HG03342 (cell line): Measurements from ENCODE around the gene PPM1H.
"Not testable (repeated sequence)": the region's sequence is repeated elsewhere in the genome, so short reads cannot be mapped to it uniquely, and the experiment has no call there.

ENCODE experiments used
- ATAC-seq: cut with Tn5 transposase; IDR thresholded peaks from one replicate; pipeline ENCODE4 v1.9.1; 2021; ENCODE audit warnings: mild to moderate bottlenecking, moderate library complexity; ENCODE audit not compliant: unreplicated experiment

Gene PPM1H

DNA sequence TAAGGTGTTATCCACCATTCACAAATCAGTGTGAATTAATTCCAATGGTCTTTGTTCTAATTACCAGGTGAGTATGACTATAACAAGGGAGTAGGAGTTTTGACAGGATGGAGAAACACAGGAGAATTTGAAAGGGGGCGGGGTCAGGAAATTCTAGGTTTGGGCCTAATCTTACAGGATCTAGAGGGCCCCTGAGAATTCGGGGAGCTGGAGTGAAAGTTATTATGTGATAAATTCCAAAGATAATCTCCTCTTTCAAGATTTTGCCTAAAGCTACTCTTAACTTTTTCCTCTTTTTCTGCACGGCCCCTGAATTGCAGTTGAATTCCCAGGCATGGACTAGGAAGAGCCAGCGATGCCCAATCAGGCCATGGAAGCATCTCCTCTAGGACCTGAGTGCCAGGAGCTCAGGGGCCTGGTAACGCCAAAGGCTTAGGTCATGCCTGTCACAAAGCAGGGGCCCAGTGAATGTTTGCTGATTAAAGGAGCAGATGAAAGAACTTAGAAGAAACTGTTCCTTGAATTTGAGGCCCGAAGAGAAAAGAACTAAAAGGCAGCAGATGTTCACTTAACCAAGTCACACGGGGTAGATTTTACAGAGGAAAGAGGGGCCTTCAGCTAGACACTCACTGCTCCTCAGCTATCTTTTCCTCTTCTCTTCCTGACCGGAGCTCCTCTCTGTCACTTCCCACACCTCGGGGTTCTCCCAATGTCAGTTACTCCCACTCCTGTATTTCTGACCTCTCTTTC, 195.5 kb downstream of the PPM1H start:
- ATAC-seq, result no peak

DNA sequence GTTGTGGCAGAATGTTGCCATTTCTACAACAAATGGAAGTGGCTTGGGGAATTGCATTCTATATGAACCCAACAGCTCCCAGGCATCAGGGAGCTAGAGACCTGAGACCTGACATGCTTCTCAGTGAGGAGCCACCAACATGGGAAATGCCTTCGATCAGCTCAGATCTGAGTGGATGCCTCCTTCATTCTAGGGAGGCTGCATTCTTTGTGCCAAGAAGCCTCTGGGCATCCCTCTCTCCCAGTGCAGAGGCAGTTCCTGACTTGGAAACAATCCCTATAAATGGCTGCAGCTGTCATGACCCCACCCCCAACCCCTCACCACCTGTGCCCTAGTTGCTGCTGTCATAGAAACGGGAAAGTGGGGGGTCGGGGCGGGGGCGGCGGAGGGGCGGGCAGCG, 196.3 kb downstream of the PPM1H start:
- no peak for ATAC-seq

DNA sequence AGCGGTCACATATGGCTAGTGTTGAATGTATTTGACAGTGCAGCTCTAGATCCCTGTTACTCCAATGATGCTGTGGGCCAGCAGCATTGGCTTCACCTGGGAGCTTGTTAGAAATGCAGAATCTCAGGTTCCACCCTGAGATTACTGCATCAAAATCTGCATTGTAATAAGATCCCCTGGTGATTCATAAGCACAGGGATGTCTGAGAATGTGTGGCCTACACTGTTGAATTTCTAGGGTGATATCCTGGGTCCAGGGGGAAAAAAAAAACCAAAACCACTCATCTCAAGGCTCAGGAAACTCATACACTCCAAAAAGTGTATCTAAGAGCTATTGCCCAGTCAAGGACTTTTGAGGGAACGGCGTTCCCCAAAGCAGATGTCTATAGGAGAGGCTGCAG, 196.8 kb downstream of the PPM1H start:
- ATAC-seq, result no peak

DNA sequence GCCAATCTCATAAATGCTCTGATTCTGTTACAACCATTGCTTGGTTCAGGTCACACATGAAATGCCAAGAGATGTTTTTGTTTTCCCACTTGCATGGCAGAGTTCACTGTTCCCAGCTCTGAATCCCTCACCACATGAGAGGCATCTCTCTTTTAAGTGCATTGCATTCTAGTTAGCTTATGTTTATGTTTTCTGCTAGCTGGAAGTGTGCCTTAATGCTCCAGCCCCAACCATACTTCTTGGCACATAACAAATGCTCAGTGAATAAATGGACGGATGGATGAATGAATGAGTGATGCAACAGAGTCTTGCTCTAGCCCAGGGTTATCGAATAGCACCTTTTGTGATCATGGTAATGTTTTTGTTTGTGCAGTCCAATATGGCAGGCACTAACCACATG, 197.3 kb downstream of the PPM1H start:
- no peak for ATAC-seq

DNA sequence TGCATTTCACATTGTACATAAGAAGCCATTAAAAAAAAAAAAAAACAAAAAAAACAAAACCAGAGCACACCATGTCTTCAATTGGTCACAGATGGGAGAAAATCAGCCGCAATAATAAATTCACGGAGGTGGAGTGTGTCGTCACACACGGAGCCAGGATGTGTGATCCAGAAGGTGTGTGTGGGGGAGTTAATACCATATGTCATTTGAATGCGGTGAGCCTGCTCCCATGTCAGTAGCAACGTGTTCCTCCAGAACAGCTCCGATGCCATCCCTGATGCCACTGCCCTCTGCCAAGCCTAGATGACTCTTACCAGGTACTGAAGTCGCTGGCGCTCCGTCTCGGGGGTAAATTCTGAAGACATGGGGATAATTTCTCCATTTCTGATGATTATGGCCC, 197.8 kb downstream of the PPM1H start:
- no peak for ATAC-seq

DNA sequence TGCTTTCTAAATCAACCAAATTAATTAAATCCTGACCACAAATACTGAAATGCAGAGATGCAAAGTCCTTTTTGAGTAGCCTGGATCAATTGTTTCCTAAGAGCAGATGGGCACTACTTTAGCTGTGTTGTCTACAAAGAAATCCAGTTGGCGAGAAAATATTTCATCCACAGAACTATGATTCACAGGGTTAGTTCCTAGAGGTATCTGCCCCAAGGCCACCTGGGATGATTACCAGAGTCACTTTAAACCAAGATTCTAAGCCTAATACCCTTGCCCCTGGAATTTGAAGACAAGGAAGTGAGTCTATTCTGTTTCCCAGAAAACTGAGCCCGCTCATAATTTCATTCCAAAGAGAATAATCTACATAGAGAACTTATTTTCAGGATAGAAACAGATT, 198.4 kb downstream of the PPM1H start:
- no peak for ATAC-seq

DNA sequence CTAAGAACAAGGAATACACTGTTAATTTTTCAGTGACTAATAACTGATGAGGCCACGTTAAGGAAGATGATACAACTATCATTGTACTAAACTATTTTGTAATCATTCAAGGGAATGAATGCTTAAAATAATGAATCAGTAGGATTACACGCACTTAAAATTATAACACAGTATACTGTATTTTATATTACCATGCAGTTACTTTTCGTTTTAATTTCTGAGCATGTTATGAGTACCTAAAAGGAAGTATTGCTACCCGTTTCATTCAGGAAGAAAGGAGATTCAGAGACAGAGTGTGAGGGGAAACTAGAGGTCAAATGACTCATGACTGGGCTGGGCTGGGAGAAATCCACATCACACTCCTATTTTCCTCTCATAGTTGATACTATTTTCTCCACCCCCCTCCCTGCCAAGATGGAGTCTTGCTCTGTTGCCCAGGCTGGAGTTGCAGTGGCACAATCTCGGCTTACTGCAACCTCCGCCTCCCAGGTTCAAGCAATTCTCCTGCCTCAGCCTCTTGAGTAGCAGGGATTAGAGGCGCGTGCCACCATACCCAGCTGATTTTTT, 202.0 kb downstream of the PPM1H start:
- ATAC-seq, result no peak

DNA sequence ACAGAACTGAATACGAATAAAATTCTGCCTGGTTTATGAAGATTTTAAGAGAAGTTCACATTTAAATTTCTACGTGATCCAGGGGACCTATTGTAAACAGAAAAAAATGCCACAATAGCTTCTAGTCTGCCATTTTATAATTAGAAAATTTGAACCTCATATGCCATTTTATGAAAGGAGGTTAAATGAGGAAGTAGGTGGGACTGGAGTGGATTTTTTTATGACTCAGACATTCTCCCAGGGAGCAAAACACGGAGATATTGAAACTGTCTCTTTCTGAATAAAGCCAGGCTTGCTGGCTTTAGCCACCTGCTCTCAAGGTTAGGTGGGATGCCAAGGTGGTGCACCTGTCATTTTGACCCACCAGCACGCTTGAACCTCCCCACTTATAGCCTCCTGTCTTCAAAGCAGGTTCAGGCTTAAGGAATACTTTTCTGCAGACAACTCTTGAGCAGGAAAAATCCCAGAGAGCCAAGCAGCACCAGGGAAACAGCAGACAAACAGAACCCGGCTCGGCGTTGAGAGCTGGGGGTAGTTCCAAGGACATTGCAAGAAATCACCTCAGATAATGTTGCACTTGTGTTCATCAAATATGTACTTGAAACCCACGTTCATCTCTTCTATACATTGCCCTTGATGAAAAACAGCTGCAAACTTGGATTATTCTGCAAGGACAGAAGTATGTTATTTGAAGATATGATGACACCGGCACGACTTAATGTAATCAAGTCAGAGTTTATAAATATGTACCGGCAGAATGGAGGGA, 203.7 kb downstream of the PPM1H start:
- no peak for ATAC-seq

DNA sequence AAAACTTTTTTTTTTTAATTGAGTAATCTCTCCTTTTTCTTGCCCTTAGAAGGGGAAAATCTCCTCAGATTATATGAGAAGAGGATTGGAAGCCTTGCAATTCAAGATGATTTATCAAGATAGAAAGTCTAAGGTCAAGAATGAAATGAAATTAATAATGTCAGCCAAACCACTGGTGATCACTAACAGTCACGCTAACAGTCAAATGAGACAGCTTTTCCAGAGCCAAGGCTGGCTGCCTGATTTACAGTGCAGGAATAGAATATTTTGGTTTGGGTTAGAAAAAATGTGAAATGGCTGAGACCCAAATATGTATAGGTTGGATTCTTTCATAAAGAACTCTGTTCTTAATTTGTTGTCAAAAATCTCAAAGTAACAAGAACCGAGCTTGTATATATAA, 204.3 kb downstream of the PPM1H start:
- no peak for ATAC-seq

DNA sequence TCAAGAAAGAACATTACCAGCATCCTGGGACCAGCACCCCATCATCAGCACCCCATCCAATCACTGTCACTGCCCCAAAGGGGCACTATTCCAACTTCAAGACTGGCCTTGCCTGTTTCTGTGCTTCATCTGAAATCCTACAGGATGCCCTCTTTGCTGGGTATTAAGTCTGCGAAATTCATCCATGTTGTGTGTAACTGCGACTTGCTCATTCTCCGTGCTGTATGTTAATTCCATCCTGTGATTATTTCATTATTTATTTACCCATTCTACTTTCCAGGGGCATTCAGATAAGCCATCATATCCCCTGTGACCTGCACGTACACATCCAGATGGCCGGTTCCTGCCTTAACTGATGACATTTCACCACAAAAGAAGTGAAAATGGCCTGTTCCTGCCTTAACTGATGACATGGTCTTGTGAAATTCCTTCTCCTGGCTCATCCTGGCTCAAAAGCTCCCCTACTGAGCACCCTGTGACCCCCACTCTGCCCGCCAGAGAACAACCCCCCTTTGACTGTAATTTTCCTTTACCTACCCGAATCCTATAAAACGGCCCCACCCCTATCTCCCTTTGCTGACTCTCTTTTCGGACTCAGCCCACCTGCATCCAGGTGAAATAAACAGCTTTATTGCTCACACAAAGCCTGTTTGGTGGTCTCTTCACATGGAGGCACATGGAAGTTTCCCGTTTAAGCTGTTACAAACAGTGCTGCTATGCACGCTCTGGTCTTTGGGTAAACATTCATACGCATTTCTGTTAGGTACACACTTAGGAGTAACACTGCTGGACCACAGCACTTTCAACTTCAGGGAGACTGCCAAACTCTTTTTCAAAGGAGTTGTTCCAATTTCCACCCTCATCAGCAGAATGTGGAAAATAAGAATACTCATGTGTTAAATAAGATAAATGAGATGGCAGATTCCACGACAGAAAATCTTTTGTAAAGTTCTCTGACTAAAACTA, 205.1 kb downstream of the PPM1H start:
- ATAC-seq, result not testable (repeated sequence)

DNA sequence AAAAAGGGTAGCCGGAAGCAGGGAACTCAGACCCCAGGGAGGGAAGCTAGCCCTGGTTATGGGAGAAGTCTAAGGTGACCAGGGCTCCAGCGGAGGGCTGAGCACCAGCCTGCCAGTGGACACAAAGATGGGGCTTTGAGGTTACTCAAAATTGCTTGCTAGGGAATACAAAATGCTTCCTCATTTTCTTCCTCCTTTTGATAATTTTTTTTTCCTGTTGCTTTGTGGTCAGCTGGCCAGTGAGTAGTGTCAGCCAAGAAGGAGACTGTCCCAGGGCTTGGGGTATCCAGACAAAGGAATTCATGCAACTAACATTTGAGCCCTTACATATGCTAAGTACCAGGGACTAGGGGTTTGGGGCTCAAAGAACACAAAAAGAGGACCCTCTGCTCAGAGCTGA, 206.2 kb downstream of the PPM1H start:
- ATAC-seq, result no peak

DNA sequence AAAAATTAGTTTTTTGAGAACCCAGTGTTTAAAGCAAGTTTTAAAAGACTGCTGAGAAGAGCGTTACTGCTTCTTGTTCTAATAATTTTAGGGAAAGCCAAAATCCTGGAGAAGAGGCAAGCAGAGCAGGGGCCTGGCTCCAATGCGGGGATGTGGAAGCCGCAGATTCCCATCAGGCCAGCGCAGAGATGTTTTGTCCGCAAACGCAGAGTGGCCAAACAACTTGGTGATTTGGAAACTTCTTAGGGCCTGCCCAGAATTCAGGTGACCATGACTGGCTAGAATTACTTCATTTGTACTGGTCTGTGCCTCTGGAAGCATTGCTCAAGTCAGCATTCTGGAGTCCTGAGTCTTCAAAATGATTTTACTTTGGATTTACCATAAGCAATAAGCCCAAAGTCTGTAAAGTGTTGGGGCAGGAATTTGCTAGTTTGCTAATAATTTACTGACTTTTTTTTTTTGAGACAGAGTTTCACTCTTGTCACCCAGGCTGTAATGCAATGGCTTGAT, 208.4 kb downstream of the PPM1H start:
- ATAC-seq, result no peak

DNA sequence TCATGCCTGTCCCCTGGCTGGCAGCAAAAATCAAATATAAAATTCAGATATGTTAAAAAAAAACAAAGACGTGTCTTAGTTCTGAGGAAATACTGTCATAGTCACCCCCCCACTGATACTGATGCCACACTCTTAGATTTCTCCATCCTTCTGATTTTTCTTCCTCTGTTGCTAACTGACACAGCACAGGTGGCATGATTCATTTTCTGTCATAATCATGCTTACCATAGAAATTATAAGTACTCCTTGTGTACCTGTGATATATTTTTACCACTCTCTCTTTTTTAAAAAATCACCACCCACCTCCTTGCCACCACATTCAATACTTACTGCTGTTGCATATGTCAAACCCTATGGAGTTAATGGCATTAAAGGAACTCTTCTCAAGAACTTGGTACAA, 209.2 kb downstream of the PPM1H start:
- no peak for ATAC-seq

DNA sequence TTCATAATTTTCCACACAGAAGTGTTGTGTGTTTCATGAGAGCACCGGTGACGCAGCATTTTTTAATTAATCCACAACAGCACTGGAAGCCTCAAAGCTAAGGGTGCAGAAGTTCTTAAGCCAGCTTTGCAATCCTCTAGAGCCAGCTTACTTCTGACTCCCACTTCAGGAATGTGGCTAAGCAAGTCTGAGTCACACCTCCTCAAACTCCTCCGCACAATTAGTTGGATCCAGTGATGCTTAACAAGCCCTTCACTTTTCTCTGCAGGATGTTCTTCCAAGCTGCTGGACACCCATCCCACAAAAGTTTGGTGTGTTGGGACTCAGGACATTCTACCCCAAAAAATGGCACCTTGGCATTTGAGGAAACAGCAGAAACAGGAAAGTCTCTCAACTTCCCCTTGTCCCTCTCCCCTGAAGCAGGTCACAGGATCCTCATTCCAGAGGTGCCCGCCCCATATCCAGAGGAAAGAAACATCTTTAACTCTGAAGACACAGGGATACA, 210.0 kb downstream of the PPM1H start:
- ATAC-seq, result no peak

DNA sequence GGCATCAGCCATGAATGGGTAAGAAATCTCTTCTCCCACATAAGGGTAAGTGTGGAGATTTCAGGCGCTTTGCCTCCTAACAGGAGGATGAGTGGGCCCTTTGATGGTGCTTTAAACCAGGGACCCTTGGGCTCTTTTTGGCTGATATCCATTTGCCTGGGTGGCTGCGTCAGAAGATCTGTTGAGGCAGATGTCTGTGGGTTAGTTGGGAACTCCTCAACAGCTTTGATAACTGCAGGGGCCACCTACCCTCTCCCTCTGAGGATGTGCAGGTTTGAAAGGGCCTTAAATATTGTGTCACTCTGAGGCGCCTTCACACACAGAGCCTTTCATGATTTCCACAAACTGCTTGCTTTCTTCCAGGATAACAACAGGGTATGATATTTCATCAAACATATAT, 210.7 kb downstream of the PPM1H start:
- no peak for ATAC-seq

DNA sequence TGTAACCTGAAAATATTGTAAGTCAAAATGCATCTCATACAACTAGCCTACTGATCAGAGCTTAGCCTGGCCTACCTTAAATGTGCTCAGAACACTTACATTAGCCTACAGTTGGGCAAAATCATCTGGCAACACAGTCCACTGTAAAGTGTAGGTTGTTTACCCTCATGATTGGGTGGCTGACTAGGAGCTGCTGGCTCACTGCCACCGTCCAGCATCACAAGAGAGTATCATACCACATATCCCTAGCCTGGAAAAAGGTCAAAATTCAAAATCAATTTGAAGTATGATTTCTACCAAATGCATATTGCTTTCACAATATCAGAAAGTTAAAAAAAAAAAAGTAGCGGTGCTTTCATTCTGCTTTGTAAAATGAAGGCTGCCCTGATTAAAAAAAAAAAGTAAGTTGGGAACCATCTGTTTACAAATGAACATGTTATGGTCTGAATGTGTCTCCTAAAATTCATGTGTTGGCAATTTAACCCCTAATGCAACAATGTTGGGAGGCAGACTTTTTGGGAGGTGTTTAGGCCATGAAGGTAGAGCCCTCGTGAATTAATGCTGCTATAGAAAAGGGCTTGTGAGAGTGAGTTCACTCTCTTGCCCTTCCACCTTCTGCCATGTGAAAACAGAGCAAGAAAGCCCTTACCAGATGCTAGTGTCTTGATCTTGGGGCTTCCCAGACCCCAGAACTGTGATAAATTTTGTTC, 211.8 kb downstream of the PPM1H start:
- ATAC-seq, result no peak

DNA sequence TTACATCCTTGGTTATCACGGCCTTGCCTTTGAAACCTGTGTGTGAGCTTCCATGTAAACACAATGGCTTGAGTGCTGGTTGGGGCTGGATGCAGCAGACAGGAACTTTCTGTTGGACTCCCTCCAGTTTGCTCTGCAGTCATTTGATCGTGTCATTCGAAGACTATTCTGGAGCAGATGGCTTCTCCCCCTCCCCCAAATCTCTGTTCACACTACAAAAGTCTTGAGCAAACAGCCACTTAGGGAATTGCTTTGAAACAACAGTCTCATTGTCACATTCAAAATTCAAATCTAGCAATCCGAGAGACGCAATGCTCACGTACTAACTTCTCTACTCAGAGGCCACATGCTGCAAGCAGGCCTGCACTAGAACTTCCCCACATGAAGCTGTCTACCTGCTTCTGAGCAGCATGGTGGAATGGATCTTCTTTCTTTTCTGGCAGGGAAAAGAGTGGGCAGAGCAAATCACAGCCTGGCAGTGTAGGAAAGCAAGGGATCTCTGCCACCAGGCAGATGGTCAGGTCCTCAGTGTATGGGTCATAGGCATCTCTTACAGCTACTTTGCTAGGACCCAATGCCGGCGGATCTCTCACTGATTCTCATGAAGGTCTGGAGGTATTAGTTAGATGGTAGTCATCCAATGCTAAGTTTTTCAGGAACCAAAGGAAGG, 214.2 kb downstream of the PPM1H start:
- no peak for ATAC-seq

DNA sequence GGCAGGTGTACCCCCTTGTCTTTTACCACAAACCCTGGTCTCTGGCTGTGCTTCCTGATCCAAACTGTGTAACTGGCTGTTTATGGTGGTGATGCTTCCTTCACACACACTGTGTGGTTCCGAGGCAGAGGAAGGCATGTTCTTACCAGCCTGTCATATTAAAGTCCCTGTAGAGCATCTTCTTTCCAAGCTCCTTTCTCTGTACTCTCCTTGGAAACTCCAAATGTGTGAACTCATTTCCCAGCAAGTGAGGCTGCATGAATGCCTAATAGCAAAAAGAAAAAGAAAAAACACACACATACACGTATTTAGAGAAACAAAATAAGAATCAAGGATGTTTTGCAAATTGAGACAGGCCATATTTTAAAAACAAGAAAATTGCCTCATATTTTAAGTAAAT, 214.9 kb downstream of the PPM1H start:
- no peak for ATAC-seq

DNA sequence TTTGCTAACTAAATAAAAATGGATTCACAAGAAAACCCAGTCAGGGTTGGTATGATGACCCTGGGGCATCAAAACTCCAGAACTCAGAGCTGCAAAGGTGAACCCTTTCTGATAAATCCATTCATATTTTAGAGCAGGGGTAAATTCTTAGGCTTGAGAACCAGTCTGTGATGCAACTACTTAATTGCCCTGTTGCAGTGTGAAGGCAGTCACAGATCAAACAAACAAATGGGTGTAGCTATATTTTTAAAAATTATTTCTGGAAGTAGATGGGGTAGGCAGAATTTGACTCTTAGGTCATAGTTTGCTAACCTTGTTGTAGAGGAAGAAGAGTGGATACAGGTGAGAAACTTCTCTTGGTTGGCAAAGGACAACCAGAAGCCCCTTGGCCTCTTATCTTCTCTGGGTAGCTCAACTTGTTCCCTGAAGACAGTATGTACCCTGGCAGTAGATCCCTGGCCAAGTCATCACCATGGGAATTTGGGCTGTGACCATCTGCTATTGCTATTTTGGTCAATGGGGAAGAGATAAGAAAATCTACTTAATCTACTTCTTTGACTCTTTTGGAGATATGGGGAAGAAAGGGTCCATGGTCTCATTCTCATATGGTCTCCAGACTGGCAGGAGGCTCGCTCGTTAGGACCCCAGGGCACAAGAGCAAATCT, 216.1 kb downstream of the PPM1H start:
- no peak for ATAC-seq
